Neural progenitor cell (in vitro differentiated cells): ENCODE results near the gene DLG4.

Experiments
- CTCF ChIP-seq: fragments of 200-600 bp; sonication (generic); IDR thresholded peaks from 2 replicates; pipeline ENCODE4 v1.5.1; 2017; ENCODE audit warnings: antibody characterized with exemption, mild to moderate bottlenecking
- EZH2 ChIP-seq: fragments of 200-600 bp; sonication (generic); IDR thresholded peaks from 2 replicates; pipeline ENCODE4 v1.6.1; 2017; ENCODE audit warnings: antibody characterized with exemption, mild to moderate bottlenecking, moderate library complexity
- EZH2phosphoT487 ChIP-seq: fragments of 200-600 bp; sonication (generic); IDR thresholded peaks from 2 replicates; pipeline ENCODE4 v1.6.1; 2017; ENCODE audit warnings: antibody characterized with exemption

GRCh38 chr17:7191571-7192270, 27.9 kb downstream of the DLG4 start:
- TF ChIP-seq CTCF (no peak), EZH2 (no peak), EZH2phosphoT487 (no peak)
